HG03521 (cell line): ENCODE data around the gene RBMS3.
"Not testable (repeated sequence)": the region's sequence is repeated elsewhere in the genome, so short reads cannot be mapped to it uniquely, and the experiment has no call there.

ENCODE experiments used
- ATAC-seq: cut with Tn5 transposase; IDR thresholded peaks from one replicate; pipeline ENCODE4 v1.9.1; 2021; ENCODE audit warnings: mild to moderate bottlenecking, moderate library complexity; ENCODE audit not compliant: unreplicated experiment

RBMS3 gene

GRCh38 chr3:30042916-30043555, 762.2 kb downstream of the RBMS3 start:
- no peak for ATAC-seq

GRCh38 chr3:30044515-30044914, 763.6 kb downstream of the RBMS3 start:
- no peak for ATAC-seq

GRCh38 chr3:30048431-30048830, 767.6 kb downstream of the RBMS3 start:
- no peak for ATAC-seq

- ATAC-seq = not testable (repeated sequence)
These were observed 769.2 kb downstream of the RBMS3 start for GRCh38 chr3:30050116-30050515.

- ATAC-seq = no peak
These were observed 778.4 kb downstream of the RBMS3 start for GRCh38 chr3:30059240-30059639.
